Measurements from ENCODE around the gene LMCD1.

Gene LMCD1

GRCh38 chr3:8457039-8457438 lies 44.6 kb upstream of the LMCD1 start:
- H3K4me3 ChIP-seq (replicated peaks; ENCODE audit: low read depth, low read length), result no peak overlapping the region

GRCh38 chr3:8458238-8458661 lies 43.4 kb upstream of the LMCD1 start:
- H3K36me3 ChIP-seq (ENCODE audit: control insufficient read depth, insufficient read depth, low read length), result no peaks in the 10 kb centered on the region
- no peak for TF ChIP-seq CTCF (IDR thresholded peaks at IDR 0.05; ENCODE audit: insufficient read depth, low read length, poor library complexity, severe bottlenecking)
- H3K4me3 ChIP-seq (replicated peaks; ENCODE audit: low read depth, low read length), result no peak overlapping the region
- no peaks in the 10 kb centered on the region for H3K27me3 ChIP-seq (replicated peaks; ENCODE audit: control insufficient read depth, insufficient read depth, low read length)
- DNase-seq (ENCODE audit: extremely low read depth, insufficient read length), result no peak

More at GRCh38 chr3:8457039-8457438, 44.6 kb upstream of the LMCD1 start:
- no peak for TF ChIP-seq CTCF (IDR thresholded peaks at IDR 0.05; ENCODE audit: insufficient read depth, low read length, poor library complexity, severe bottlenecking)
- DNase-seq (ENCODE audit: extremely low read depth, insufficient read length), result no peak
- Histone ChIP-seq H3K36me3 (ENCODE audit: control insufficient read depth, insufficient read depth, low read length) (no peaks in the 10 kb centered on the region), H3K27me3 (replicated peaks; ENCODE audit: control insufficient read depth, insufficient read depth, low read length) (no peaks in the 10 kb centered on the region)

- DNase-seq (ENCODE audit: extremely low read depth, insufficient read length), result no peak
- TF ChIP-seq CTCF (IDR thresholded peaks at IDR 0.05; ENCODE audit: insufficient read depth, low read length, poor library complexity, severe bottlenecking), result no peak
- Histone ChIP-seq H3K27me3 (replicated peaks; ENCODE audit: control insufficient read depth, insufficient read depth, low read length) (no peaks in the 10 kb centered on the region), H3K36me3 (ENCODE audit: control insufficient read depth, insufficient read depth, low read length) (no peaks in the 10 kb centered on the region), H3K4me3 (replicated peaks; ENCODE audit: low read depth, low read length) (no peak overlapping the region)
These were observed 42.9 kb upstream of the LMCD1 start for GRCh38 chr3:8458711-8459110.

- TF ChIP-seq CTCF (IDR thresholded peaks at IDR 0.05; ENCODE audit: insufficient read depth, low read length, poor library complexity, severe bottlenecking), result no peak
- Histone ChIP-seq H3K4me3 (replicated peaks; ENCODE audit: low read depth, low read length) (no peak overlapping the region), H3K36me3 (ENCODE audit: control insufficient read depth, insufficient read depth, low read length) (no peaks in the 10 kb centered on the region), H3K27me3 (replicated peaks; ENCODE audit: control insufficient read depth, insufficient read depth, low read length) (no peaks in the 10 kb centered on the region)
- DNase-seq (ENCODE audit: extremely low read depth, insufficient read length), result no peak
These were observed 41.4 kb upstream of the LMCD1 start for GRCh38 chr3:8460050-8460708.

- H3K36me3 ChIP-seq (ENCODE audit: control insufficient read depth, insufficient read depth, low read length), result no peaks in the 10 kb centered on the region
- TF ChIP-seq CTCF (IDR thresholded peaks at IDR 0.05; ENCODE audit: insufficient read depth, low read length, poor library complexity, severe bottlenecking), result no peak
- H3K4me3 ChIP-seq (replicated peaks; ENCODE audit: low read depth, low read length), result no peak overlapping the region
- no peaks in the 10 kb centered on the region for H3K27me3 ChIP-seq (replicated peaks; ENCODE audit: control insufficient read depth, insufficient read depth, low read length)
- DNase-seq (ENCODE audit: extremely low read depth, insufficient read length), result no peak
These were observed 40.7 kb upstream of the LMCD1 start for GRCh38 chr3:8460815-8461456.
